Nephron progenitor cell (in vitro differentiated cells): Measurements from ENCODE around the gene EIPR1.

Experiments
- DNase-seq: peaks from one replicate; pipeline ENCODE4 v3.0.0; 2021
- H3K27ac Mint-ChIP-seq: 2 replicates; pipeline ENCODE4 v1.8.0; 2021; ENCODE audit warnings: mild to moderate bottlenecking, moderate library complexity, mixed read lengths
- H3K27me3 Mint-ChIP-seq: 2 replicates; pipeline ENCODE4 v1.8.0; 2021; ENCODE audit warnings: mild to moderate bottlenecking, low read depth, mixed read lengths; ENCODE audit not compliant: poor library complexity
- H3K36me3 Mint-ChIP-seq: 2 replicates; pipeline ENCODE4 v1.8.0; 2021; ENCODE audit warnings: low read depth, mixed read lengths
- H3K4me1 Mint-ChIP-seq: 2 replicates; pipeline ENCODE4 v1.8.0; 2021; ENCODE audit warnings: mixed read lengths
- H3K4me3 Mint-ChIP-seq: 2 replicates; pipeline ENCODE4 v1.8.0; 2021; ENCODE audit warnings: mild to moderate bottlenecking, moderate library complexity, mixed read lengths
- H3K9me3 Mint-ChIP-seq: 2 replicates; pipeline ENCODE4 v1.8.0; 2021; ENCODE audit warnings: mild to moderate bottlenecking, moderate library complexity, mixed read lengths
- TF ChIP-seq, protein P1 (sequence below): fragments of 200-600 bp; sonication (generic); IDR thresholded peaks from 2 replicates; pipeline ENCODE4 v1.5.0; 2021; ENCODE audit warnings: antibody characterized with exemption

The EIPR1 gene

DNA sequence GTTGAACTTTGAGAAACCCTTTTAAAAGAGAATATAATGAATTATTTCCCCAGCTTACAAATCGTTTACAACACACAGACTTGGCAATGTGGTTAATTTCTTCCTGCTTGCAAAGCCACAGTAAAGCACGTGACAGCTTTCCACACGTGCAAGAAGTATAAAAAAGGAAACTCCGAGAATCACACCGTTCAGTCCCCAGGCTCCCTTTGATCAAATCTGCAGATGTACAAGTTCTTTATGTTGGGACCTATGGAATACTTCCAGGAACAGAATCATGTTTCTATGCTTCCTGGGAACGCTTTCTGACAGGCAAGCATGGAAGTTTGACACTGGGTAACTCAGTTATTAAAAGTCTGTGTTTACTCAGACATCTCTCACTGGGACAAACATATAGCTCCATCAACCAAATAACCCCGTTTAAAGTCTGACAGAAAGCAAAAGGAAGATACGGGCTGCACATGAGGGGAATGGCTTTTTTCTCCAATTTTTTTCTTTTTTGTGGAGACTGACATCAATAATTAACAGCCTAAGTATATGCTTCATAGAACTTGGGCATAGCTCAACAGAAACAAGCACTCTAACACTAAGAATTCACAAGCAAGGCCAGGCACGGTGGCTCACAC lies 134.8 kb downstream of the EIPR1 start:
- peaks cover 2% of the 10 kb centered on the region for H3K27me3 Mint-ChIP-seq
- H3K9me3 Mint-ChIP-seq: peaks cover 2% of the 10 kb centered on the region
- H3K36me3 Mint-ChIP-seq: peaks cover 25% of the 10 kb centered on the region
- no peak overlapping the region for H3K4me3 Mint-ChIP-seq
- TF ChIP-seq, protein P1, sequence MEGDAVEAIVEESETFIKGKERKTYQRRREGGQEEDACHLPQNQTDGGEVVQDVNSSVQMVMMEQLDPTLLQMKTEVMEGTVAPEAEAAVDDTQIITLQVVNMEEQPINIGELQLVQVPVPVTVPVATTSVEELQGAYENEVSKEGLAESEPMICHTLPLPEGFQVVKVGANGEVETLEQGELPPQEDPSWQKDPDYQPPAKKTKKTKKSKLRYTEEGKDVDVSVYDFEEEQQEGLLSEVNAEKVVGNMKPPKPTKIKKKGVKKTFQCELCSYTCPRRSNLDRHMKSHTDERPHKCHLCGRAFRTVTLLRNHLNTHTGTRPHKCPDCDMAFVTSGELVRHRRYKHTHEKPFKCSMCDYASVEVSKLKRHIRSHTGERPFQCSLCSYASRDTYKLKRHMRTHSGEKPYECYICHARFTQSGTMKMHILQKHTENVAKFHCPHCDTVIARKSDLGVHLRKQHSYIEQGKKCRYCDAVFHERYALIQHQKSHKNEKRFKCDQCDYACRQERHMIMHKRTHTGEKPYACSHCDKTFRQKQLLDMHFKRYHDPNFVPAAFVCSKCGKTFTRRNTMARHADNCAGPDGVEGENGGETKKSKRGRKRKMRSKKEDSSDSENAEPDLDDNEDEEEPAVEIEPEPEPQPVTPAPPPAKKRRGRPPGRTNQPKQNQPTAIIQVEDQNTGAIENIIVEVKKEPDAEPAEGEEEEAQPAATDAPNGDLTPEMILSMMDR: no peak
- H3K27ac Mint-ChIP-seq: no peak overlapping the region
- no peaks in the 10 kb centered on the region for H3K4me1 Mint-ChIP-seq
- no peak for DNase-seq

DNA sequence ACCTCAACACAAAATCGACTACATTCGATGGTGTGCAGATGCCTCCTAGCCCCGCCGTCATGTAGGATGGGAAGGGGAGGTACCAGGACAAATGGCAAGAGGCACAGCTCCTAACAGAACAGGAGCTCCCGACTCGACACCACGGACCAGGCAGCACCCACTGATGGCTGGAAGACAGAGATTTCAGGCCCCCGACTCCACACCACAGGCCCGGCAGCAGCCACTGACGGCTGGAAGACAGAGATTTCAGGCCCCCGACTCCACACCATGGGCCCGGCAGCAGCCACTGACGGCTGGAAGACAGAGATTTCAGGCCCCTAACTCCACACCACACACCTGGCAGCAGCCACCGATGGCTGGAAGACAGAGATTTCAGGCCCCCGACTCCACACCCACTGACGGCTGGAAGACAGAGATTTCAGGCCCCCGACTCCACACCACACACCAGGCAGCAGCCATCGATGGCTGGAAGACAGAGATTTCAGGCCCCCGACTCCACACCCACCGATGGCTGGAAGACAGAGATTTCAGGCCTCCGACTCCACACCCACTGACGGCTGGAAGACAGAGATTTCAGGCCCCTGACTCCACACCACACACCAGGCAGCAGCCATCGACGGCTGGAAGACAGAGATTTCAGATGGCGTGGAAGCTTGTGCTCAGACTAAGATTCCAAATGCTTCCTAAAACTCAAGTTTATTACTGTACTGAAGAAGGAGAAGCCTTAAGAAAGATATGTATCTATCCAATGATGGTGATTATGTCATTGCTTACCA lies 135.5 kb downstream of the EIPR1 start:
- DNase-seq: no peak
- H3K27ac Mint-ChIP-seq: no peak overlapping the region
- H3K4me3 Mint-ChIP-seq: no peak overlapping the region

DNA sequence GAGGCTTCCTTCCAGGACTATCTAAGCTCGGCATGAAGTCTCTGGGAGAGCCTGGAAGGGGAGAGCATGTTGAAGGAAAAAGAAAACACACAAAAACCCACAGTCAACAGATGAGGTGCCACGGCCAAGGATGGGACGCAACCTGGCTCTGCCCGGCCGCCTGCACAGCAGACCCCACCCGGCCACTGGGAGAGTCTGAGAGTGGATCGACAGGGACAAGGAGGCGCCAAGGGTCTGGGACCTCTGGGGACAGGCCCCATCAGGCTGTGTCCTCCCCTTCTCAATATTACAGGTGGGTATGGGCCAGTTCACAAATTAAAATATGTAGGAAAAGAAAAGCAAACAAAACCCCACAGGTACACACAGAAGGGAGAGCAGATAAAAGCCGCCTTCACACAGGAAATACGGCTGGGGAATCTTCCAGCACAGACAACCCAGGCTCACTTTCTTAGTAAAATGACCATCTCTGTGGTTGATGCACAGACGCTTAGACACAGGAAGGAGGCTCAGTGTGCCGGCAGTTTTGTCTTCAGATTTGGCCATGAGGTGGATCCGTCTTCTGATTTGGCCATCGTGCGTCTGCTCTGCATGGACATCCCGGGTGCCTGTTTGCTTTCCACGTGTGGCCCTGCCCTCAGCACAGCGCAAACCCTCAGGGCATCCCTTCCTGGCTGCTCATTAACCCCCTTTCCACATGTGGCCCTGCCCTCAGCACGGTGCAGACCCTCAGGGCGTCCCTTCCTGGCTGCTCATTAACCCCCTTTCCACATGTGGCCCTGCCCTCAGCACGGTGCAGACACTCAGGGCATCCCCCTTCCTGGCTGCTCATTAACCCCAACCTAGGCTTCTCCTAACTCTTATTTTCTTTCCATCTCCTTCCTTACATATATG lies 138.4 kb downstream of the EIPR1 start:
- H3K4me3 Mint-ChIP-seq: no peak overlapping the region
- H3K36me3 Mint-ChIP-seq: peaks cover 15% of the 10 kb centered on the region
- H3K4me1 Mint-ChIP-seq: peaks cover 18% of the 10 kb centered on the region
- H3K9me3 Mint-ChIP-seq: no peaks in the 10 kb centered on the region
- no peaks in the 10 kb centered on the region for H3K27me3 Mint-ChIP-seq
- no peak for DNase-seq
- TF ChIP-seq, protein P1: no peak
- H3K27ac Mint-ChIP-seq: no peak overlapping the region

More for the DNA sequence above, 135.5 kb downstream of the EIPR1 start:
- Mint-ChIP-seq H3K27me3 (peaks cover 2% of the 10 kb centered on the region), H3K4me1 (no peaks in the 10 kb centered on the region), H3K36me3 (peaks cover 22% of the 10 kb centered on the region), H3K9me3 (no peaks in the 10 kb centered on the region)
- TF ChIP-seq, protein P1: no peak

GRCh38 chr2:3236300-3237045 lies 141.1 kb downstream of the EIPR1 start:
- Mint-ChIP-seq H3K4me1 (peaks cover 26% of the 10 kb centered on the region), H3K27me3 (peaks cover 3% of the 10 kb centered on the region), H3K36me3 (peaks cover 35% of the 10 kb centered on the region), H3K27ac (no peak overlapping the region), H3K9me3 (peaks cover 12% of the 10 kb centered on the region), H3K4me3 (no peak overlapping the region)
- TF ChIP-seq, protein P1: no peak
- DNase-seq: no peak

DNA sequence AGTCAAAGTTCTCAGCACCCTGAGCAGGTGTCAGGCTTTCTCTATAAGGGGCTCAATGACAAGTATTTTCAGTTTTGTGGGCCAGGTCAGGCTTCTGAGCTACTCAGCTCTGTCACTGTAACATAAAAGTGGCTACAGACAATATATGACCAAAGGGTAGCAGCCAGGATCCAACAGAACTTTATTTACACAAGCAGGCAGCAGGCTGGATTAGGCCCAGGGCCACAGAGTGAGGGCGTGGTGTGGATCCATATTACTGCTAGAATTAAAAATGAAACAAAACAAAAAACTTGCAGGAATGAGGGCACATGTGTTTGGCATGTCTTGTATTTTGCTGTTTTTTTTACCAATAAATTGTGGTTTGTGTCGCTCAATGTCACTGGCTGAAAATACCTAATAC lies 143.7 kb downstream of the EIPR1 start:
- H3K27me3 Mint-ChIP-seq: peaks cover 7% of the 10 kb centered on the region
- H3K9me3 Mint-ChIP-seq: peaks cover 36% of the 10 kb centered on the region
- DNase-seq: no peak
- H3K4me3 Mint-ChIP-seq: no peak overlapping the region
- peaks cover 26% of the 10 kb centered on the region for H3K4me1 Mint-ChIP-seq
- H3K36me3 Mint-ChIP-seq: peaks cover 56% of the 10 kb centered on the region
- peak overlapping the region; percentile 77 for H3K27ac Mint-ChIP-seq
- TF ChIP-seq, protein P1: no peak
